Esophagus squamous epithelium (tissue), 4 donors: ENCODE data around the gene ACAN.

Experiments
- POLR2A ChIP-seq, 4 donors: fragments of 450-650 bp; IDR thresholded peaks; one replicate each; pipeline ENCODE4 v1.6.1; 2017; ENCODE audit warnings: antibody characterized with exemption in 4 of 4, mild to moderate bottlenecking in 4 of 4, moderate library complexity in 3 of 4
- TF ChIP-seq, protein P1 (sequence below), 6 experiments: fragments of 450-650 bp in 4 of 6; fragments of 200-600 bp in 2 of 6; sonication (generic) in 2 of 6; IDR thresholded peaks; one replicate each; pipeline ENCODE4 v1.5.1; 2016 to 2019; ENCODE audit warnings: antibody characterized with exemption in 6 of 6, mild to moderate bottlenecking in 4 of 6, moderate library complexity in 4 of 6

DNA sequence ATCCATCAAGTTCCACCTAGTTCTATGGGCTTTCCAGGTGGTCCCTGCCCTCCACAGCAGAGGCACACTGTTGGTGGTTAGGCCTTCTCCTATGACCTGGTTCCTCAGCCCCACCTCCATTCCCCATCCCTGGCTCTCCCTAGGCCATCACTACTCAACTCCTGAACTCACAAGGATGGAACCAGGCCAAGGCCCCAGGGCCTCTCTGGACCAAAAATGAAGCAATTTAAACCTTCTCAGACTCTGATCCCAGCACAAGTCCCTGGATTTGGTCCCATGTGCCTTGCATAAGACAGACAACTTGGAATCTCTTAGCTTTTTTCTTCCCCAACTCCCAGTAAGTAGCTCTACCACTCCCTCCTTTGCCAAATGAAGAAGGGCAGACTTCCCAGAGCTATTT, 14.4 kb upstream of the ACAN start:
- no peak for TF ChIP-seq POLR2A (IDR thresholded peaks at IDR 0.05)
- TF ChIP-seq, protein P1, sequence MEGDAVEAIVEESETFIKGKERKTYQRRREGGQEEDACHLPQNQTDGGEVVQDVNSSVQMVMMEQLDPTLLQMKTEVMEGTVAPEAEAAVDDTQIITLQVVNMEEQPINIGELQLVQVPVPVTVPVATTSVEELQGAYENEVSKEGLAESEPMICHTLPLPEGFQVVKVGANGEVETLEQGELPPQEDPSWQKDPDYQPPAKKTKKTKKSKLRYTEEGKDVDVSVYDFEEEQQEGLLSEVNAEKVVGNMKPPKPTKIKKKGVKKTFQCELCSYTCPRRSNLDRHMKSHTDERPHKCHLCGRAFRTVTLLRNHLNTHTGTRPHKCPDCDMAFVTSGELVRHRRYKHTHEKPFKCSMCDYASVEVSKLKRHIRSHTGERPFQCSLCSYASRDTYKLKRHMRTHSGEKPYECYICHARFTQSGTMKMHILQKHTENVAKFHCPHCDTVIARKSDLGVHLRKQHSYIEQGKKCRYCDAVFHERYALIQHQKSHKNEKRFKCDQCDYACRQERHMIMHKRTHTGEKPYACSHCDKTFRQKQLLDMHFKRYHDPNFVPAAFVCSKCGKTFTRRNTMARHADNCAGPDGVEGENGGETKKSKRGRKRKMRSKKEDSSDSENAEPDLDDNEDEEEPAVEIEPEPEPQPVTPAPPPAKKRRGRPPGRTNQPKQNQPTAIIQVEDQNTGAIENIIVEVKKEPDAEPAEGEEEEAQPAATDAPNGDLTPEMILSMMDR (IDR thresholded peaks at IDR 0.05) = no peak
